Astrocyte (in vitro differentiated cells and primary cell): Measurements from ENCODE around the gene COL6A1. TPM values are rescaled to one million over a fixed set of nuclear protein-coding genes. Genes with fewer than 3 reads are reported as not detected.

ENCODE experiments used
- DNase-seq: peaks from one replicate; pipeline ENCODE4 v3.0.0-alpha.2; 2010; ENCODE audit warnings: low read depth
- FAIRE-seq: peaks from 2 replicates; lab custom pipeline; 2011; peaks lifted over from hg19 to GRCh38; lab: Jason Lieb, UNC
- H2AFZ ChIP-seq: 2 replicates; pipeline ENCODE4 v1.6.0; 2012; ENCODE audit warnings: low read depth, low read length, inconsistent platforms
- H3K27ac ChIP-seq: 2 replicates; pipeline ENCODE4 v1.5.1; 2011; ENCODE audit warnings: low read depth, low read length, inconsistent platforms
- H3K27me3 ChIP-seq: 2 replicates; pipeline ENCODE4 v1.6.0; 2011; ENCODE audit warnings: low read length, inconsistent platforms; ENCODE audit not compliant: insufficient read depth
- H3K36me3 ChIP-seq: 2 replicates; pipeline ENCODE4 v1.5.1; 2011; ENCODE audit warnings: low read length, inconsistent platforms; ENCODE audit not compliant: insufficient read depth
- H3K4me1 ChIP-seq: 2 replicates; pipeline ENCODE4 v1.5.1; 2011; ENCODE audit warnings: low read length, inconsistent platforms; ENCODE audit not compliant: insufficient read depth
- H3K4me2 ChIP-seq: 2 replicates; pipeline ENCODE4 v1.6.0; 2012; ENCODE audit warnings: low read length, inconsistent platforms
- H3K4me3 ChIP-seq: 2 replicates; pipeline ENCODE4 v1.5.1; 2011; ENCODE audit warnings: low read depth, mild to moderate bottlenecking, low read length, inconsistent platforms; ENCODE audit not compliant: insufficient read depth
- H3K79me2 ChIP-seq: 2 replicates; pipeline ENCODE4 v1.6.0; 2012; ENCODE audit warnings: mild to moderate bottlenecking, low read length, inconsistent platforms; ENCODE audit not compliant: insufficient read depth
- H3K9ac ChIP-seq: 2 replicates; pipeline ENCODE4 v1.6.0; 2012; ENCODE audit warnings: mild to moderate bottlenecking, low read length, inconsistent platforms
- H3K9me3 ChIP-seq: 2 replicates; pipeline ENCODE4 v1.5.1; 2012; ENCODE audit warnings: low read depth, mild to moderate bottlenecking, low read length, inconsistent platforms; ENCODE audit not compliant: insufficient read depth
- H4K20me1 ChIP-seq: 2 replicates; pipeline ENCODE4 v1.6.0; 2012; ENCODE audit warnings: low read length, inconsistent platforms; ENCODE audit not compliant: insufficient read depth
- H3K27ac Mint-ChIP-seq: one replicate; pipeline ENCODE4 v1.8.0; 2021; ENCODE audit warnings: mild to moderate bottlenecking, mixed read lengths; ENCODE audit not compliant: unreplicated experiment
- H3K27me3 Mint-ChIP-seq: one replicate; pipeline ENCODE4 v1.8.0; 2021; ENCODE audit warnings: low read depth, mixed read lengths; ENCODE audit not compliant: unreplicated experiment
- H3K36me3 Mint-ChIP-seq: one replicate; pipeline ENCODE4 v1.8.0; 2021; ENCODE audit warnings: low read depth, mixed read lengths; ENCODE audit not compliant: unreplicated experiment
- H3K4me1 Mint-ChIP-seq: one replicate; pipeline ENCODE4 v1.8.0; 2021; ENCODE audit warnings: low read depth, mixed read lengths; ENCODE audit not compliant: unreplicated experiment
- H3K4me3 Mint-ChIP-seq: one replicate; pipeline ENCODE4 v1.8.0; 2021; ENCODE audit warnings: mild to moderate bottlenecking, moderate library complexity, mixed read lengths; ENCODE audit not compliant: unreplicated experiment
- H3K9me3 Mint-ChIP-seq: one replicate; pipeline ENCODE4 v1.8.0; 2021; ENCODE audit warnings: mild to moderate bottlenecking, mixed read lengths; ENCODE audit not compliant: unreplicated experiment
- CTCF ChIP-seq: IDR thresholded peaks from 2 replicates; pipeline ENCODE4 v1.5.1; 2011; ENCODE audit warnings: low read depth, mild to moderate bottlenecking, inconsistent platforms, low read length, moderate library complexity; ENCODE audit not compliant: insufficient read depth
- EZH2 ChIP-seq: IDR thresholded peaks from 2 replicates; pipeline ENCODE4 v1.6.1; 2012; ENCODE audit warnings: mild to moderate bottlenecking, low read length, inconsistent platforms; ENCODE audit not compliant: insufficient read depth
- total RNA-seq: library from RNA; stranded (reverse); gene quantifications from 2 replicates; pipeline ENCODE4 v1.2.1, GENCODE V29; 2021

Gene COL6A1
- total RNA-seq, 1 donor from 2014 or later = 131 TPM

- Histone ChIP-seq H2AFZ (no peak overlapping the region), H3K79me2 (no peaks in the 10 kb centered on the region), H3K9me3 (peaks cover 15% of the 10 kb centered on the region), H3K4me2 (no peak overlapping the region), H3K27me3 (no peaks in the 10 kb centered on the region), H4K20me1 (no peaks in the 10 kb centered on the region), H3K9ac (no peak overlapping the region), H3K36me3 (no peaks in the 10 kb centered on the region), H3K27ac (no peak overlapping the region), H3K4me3 (no peak overlapping the region), H3K4me1 (no peaks in the 10 kb centered on the region)
- Mint-ChIP-seq H3K27me3 (peaks cover 50% of the 10 kb centered on the region), H3K27ac (no peak overlapping the region), H3K4me1 (no peaks in the 10 kb centered on the region), H3K36me3 (no peaks in the 10 kb centered on the region), H3K4me3 (no peak overlapping the region), H3K9me3 (no peaks in the 10 kb centered on the region)
- TF ChIP-seq CTCF (no peak), EZH2 (no peak)
- FAIRE-seq = no peak
- DNase-seq = no peak
Measured at GRCh38 chr21:45939521-45940045, 42.0 kb upstream of the COL6A1 start.

- Histone ChIP-seq H4K20me1 (no peaks in the 10 kb centered on the region), H3K4me2 (no peak overlapping the region), H3K79me2 (no peaks in the 10 kb centered on the region), H3K36me3 (no peaks in the 10 kb centered on the region), H2AFZ (no peak overlapping the region), H3K4me3 (no peak overlapping the region), H3K27ac (no peak overlapping the region), H3K9ac (no peak overlapping the region), H3K27me3 (no peaks in the 10 kb centered on the region), H3K9me3 (peaks cover 13% of the 10 kb centered on the region), H3K4me1 (no peaks in the 10 kb centered on the region)
- H3K36me3 Mint-ChIP-seq = no peaks in the 10 kb centered on the region
- no peaks in the 10 kb centered on the region for H3K4me1 Mint-ChIP-seq
- H3K27me3 Mint-ChIP-seq = peaks cover 48% of the 10 kb centered on the region
- no peak for TF ChIP-seq CTCF
- no peak for TF ChIP-seq EZH2
- H3K9me3 Mint-ChIP-seq = no peaks in the 10 kb centered on the region
- no peak overlapping the region for H3K27ac Mint-ChIP-seq
- DNase-seq (no peak), FAIRE-seq (no peak)
- no peak overlapping the region for H3K4me3 Mint-ChIP-seq
Measured at GRCh38 chr21:45940091-45940490, 41.5 kb upstream of the COL6A1 start.

GRCh38 chr21:45940621-45941337, 40.8 kb upstream of the COL6A1 start:
- no peak overlapping the region for H3K27ac ChIP-seq
- H4K20me1 ChIP-seq = no peaks in the 10 kb centered on the region
- no peak overlapping the region for H3K4me3 ChIP-seq
- H3K27me3 ChIP-seq = no peaks in the 10 kb centered on the region
- Mint-ChIP-seq H3K27ac (no peak overlapping the region), H3K4me3 (no peak overlapping the region), H3K36me3 (no peaks in the 10 kb centered on the region), H3K9me3 (no peaks in the 10 kb centered on the region), H3K27me3 (peaks cover 42% of the 10 kb centered on the region), H3K4me1 (no peaks in the 10 kb centered on the region)
- peaks cover 7% of the 10 kb centered on the region for H3K9me3 ChIP-seq
- TF ChIP-seq CTCF (no peak), EZH2 (no peak)
- no peak for FAIRE-seq
- H3K9ac ChIP-seq = no peak overlapping the region
- no peaks in the 10 kb centered on the region for H3K79me2 ChIP-seq
- no peak overlapping the region for H3K4me2 ChIP-seq
- H3K4me1 ChIP-seq = no peaks in the 10 kb centered on the region
- H2AFZ ChIP-seq = no peak overlapping the region
- no peaks in the 10 kb centered on the region for H3K36me3 ChIP-seq
- DNase-seq = no peak
